HEK293T (cell line): ENCODE measurements around the gene VIP.

Experiments
- CTCF ChIA-PET: fragments of 350-600 bp; formaldehyde crosslinking; extraction: SDS; loops from one replicate; lab custom pipeline; 2021; ENCODE audit warnings: antibody characterized with exemption, inconsistent platforms; lab: Yijun Ruan, JAX
- POLR2A ChIA-PET: fragments of 350-600 bp; formaldehyde crosslinking; extraction: SDS; loops from one replicate; lab custom pipeline; 2020; ENCODE audit warnings: antibody characterized with exemption, inconsistent platforms; lab: Yijun Ruan, JAX
- DNase-seq: peaks from one replicate; pipeline ENCODE4 v3.0.0; 2012; ENCODE audit warnings: mixed read lengths; ENCODE audit errors: extremely low spot score
- ARNT ChIP-seq: fragments of 450-650 bp; IDR thresholded peaks from 2 replicates; pipeline ENCODE4 v1.6.1; 2017; ENCODE audit warnings: mild to moderate bottlenecking
- CTBP1 ChIP-seq: fragments of 450-650 bp; IDR thresholded peaks from 2 replicates; pipeline ENCODE4 v1.6.1; 2016; ENCODE audit warnings: borderline replicate concordance
- FOXM1 ChIP-seq: fragments of 450-650 bp; IDR thresholded peaks from 2 replicates; pipeline ENCODE4 v1.6.1; 2017; ENCODE audit warnings: mild to moderate bottlenecking, borderline replicate concordance
- HDGF ChIP-seq: fragments of 450-650 bp; IDR thresholded peaks from 2 replicates; pipeline ENCODE4 v1.6.1; 2017; ENCODE audit warnings: antibody characterized with exemption, borderline replicate concordance
- L3MBTL2 ChIP-seq: fragments of 450-650 bp; conservative IDR thresholded peaks from 2 replicates; pipeline ENCODE4 v1.6.1; 2016; ENCODE audit warnings: mild to moderate bottlenecking
- LEF1 ChIP-seq: fragments of 450-650 bp; IDR thresholded peaks from 2 replicates; pipeline ENCODE4 v1.6.1; 2017; ENCODE audit warnings: mild to moderate bottlenecking, borderline replicate concordance
- NFRKB ChIP-seq: fragments of 450-650 bp; IDR thresholded peaks from 2 replicates; pipeline ENCODE4 v1.6.1; 2016; ENCODE audit warnings: mild to moderate bottlenecking, moderate library complexity
- TARDBP ChIP-seq: fragments of 450-650 bp; IDR thresholded peaks from 2 replicates; pipeline ENCODE4 v1.6.1; 2016
- ZNF384 ChIP-seq: fragments of 450-650 bp; IDR thresholded peaks from 2 replicates; pipeline ENCODE4 v1.6.1; 2016
- TF ChIP-seq, protein P1 (sequence below): fragments of 450-650 bp; IDR thresholded peaks from 2 replicates; pipeline ENCODE4 v1.6.1; 2016

The VIP gene

DNA sequence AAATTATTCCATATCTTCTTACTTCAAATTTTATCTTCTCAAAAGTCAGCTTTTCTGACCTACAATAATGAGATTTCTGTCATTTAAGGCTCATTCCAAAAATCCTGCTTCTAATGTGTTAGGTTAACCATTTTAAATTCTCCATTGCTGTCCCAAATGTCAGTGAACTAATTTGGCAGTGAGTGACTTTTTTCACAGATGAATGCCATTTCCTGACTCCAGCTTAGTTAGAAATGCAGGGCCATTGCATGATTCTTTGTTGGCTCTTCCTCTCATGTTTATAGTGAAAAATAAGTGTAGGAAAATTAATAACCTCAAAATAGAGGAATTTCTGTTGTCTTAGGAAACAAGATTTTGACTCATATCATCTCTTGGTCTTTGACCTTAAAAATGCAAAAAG is 44.1 kb downstream of the VIP start:
- TF ChIP-seq NFRKB (no peak), FOXM1 (no peak)
- ChIA-PET CTCF (no interaction called here), POLR2A (no interaction called here)
- DNase-seq = no peak

DNA sequence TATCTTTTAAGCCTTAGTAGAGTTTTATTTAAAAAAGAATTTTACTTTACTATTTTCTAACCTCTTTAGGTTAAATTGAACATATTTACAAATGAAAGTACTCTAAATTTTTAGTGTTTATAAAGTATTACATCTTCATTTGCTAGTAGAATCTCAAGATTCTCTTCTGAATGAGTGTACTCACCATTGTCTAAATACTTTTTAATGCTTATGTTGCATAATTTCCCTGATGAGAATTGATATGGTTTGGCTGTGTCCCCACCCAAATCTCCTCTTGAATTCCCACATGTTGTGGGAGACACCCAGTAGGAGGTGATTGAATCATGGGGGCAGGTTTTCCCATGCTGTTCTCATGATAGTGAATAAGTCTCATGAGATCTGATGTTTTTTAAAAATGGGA is 53.6 kb downstream of the VIP start:
- ChIA-PET CTCF (no interaction called here), POLR2A (no interaction called here)
- TF ChIP-seq HDGF = no peak
- TF ChIP-seq TARDBP = no peak
- no peak for TF ChIP-seq L3MBTL2
- TF ChIP-seq NFRKB = no peak
- no peak for TF ChIP-seq ARNT
- TF ChIP-seq ZNF384 = no peak
- TF ChIP-seq, protein P1, sequence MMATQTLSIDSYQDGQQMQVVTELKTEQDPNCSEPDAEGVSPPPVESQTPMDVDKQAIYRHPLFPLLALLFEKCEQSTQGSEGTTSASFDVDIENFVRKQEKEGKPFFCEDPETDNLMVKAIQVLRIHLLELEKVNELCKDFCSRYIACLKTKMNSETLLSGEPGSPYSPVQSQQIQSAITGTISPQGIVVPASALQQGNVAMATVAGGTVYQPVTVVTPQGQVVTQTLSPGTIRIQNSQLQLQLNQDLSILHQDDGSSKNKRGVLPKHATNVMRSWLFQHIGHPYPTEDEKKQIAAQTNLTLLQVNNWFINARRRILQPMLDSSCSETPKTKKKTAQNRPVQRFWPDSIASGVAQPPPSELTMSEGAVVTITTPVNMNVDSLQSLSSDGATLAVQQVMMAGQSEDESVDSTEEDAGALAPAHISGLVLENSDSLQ = no peak
- no peak for TF ChIP-seq CTBP1
- no peak for TF ChIP-seq LEF1
- DNase-seq = no peak
